GM19328 (cell line): ENCODE data around the gene SOBP.
"Not testable (repeated sequence)": the region's sequence is repeated elsewhere in the genome, so short reads cannot be mapped to it uniquely, and the experiment has no call there.

ENCODE experiments used
- ATAC-seq: cut with Tn5 transposase; IDR thresholded peaks from one replicate; pipeline ENCODE4 v1.9.1; 2021; ENCODE audit warnings: mild to moderate bottlenecking, moderate library complexity; ENCODE audit not compliant: unreplicated experiment

SOBP gene

DNA sequence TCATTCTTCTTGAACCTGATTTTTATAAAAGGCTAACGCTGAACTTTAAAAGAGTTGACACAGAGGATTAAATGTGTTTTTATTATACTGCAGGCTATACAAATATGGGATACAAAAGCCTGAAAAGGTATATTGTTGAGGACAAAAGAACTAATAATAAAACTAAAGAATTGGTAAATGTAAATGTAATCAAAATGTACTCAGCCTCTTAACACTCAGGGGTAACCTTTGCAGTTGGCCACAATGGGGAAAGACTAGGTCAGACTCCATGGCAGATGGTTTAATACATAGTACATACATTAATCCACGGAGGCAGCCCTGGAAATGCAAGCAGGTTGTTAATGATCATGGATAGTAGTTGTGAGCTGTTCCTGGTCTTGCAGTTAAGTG is 57.5 kb downstream of the SOBP start:
- no peak for ATAC-seq

DNA sequence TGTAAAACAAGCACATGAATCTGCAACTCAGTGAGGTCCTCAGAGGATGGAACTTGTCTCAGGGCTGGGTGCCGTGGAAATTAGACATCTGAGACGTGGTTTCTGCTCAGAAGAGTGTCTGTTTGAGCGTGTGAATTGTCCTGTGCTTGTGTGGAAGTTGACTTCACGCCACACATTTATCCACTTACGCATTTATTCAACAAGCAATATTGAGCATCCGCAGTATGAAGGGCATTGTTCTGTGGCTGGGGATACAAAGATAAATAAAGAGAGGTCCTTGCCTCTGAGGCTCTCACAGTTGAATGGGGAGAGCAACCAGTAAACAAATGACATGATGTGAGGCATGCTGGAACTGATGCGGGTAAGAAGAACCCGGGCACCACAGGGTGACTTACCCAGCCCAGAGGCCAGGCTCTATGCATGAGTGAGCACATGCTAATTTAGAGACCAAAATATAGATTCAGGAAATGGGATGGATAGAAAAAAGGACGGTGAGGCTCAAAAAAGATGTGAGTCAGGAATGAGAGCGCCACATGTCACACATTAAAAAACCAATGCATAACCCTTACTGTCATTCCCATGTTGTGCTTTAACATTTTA is 60.4 kb downstream of the SOBP start:
- ATAC-seq = no peak

DNA sequence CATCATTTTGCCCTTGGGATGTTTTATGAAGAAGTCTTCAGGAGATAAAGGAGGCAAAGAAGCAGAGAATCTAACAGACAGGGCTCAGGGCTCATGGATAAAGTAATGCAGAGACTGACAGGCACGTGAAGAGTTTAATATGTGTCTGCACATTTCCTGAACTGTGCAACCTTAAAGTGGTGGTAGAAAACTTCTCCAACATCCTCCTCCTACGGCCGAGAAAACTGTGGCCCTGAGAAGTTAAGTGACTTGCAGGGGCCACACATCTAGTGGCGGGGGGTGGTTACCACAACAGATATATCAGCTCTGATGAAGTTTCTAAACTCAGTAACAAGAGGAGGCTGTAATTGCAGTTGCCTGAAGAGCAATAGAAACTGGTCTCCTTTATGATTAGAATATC is 61.0 kb downstream of the SOBP start:
- no peak for ATAC-seq

DNA sequence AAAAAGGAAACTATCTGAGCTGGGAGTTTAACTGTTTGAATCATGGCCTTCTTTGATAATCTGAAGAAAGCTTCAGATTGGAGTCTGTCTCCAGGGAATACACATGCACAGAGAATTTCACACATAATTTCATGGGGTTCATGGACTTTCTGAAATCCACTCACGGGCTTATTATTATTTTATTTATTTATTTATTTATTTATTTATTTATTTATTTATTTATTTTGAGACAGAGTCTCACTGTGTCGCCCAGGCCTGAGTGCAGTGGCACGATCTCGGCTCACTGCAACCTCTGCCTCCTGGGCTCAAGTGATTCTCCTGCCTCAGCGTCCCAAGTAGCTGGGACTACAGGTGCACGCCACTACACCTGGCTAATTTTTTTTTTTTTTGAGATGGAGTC is 63.2 kb downstream of the SOBP start:
- not testable (repeated sequence) for ATAC-seq

DNA sequence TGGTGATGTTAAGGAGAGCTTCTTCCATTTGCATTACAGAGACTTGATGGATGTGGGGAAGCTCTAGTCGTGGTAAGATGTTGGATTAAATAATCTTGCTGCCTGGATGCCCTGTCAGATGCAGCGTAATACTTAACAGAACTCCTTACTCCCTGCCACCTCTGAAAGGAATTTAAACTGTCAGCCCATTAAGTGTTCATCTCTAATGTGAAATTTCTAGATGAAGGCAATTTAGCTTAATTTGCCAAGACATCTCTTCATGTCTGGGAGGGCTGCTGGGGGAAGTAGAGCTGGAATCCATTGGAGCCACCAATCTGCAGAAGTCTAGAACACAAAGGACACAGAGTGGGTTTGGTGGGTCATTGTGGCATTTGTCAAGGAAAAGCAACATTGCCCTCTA is 64.4 kb downstream of the SOBP start:
- ATAC-seq = no peak

DNA sequence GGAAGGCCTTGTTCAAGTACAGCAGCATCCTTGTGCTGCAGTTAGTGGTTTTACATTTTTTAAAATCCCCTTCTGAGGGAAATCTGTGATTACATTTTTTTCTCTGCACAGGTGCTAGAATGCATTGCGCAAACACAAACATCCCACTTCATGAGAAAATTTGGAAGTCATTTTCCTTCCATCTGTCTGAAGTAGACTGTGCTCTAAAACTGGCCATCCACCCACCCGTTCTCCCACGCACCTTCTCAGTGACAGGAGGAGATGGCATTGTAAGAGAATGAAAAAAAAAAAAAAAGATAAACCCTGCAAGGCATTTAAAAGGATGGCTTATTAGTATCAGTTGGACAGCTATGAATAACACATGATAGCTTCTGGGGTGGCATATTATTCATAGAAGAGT is 65.0 kb downstream of the SOBP start:
- ATAC-seq = no peak

DNA sequence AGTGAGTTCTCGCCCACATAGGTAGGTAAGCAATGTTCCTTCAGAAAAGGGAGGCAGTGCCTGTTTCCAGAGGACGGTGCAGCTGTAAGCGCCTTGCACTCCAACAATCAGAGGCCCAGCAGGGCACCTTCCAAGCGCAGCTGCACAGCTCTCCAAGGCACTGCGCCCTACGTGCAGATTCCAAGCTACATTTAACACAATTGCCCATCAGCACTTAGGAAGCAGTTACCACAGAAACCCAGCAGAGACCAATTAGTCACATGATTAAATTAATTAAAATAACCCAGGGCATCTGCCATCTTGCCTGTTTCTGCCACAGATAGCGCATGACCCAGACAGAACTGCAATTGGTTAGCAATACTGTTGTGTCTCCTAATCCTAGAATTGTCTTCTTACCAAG is 65.5 kb downstream of the SOBP start:
- ATAC-seq = no peak

DNA sequence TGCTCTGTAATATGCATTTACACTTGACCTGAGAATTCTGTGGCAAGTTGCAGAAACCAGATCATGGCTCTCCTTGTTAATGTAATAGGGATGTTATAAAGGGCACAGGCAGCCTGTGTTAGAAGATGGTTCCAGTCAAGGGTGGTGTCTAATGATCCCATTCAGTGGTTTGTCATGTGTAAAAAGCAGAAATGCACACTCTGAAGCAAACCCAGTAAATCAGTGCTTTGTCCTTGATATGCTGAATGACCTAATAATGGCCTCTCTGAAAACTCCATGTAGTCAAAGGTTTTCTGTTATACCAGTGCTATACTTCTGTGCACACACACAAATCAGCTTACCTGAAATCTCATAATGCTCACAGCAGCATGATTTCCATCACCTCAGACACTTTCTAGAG is 66.2 kb downstream of the SOBP start:
- no peak for ATAC-seq

DNA sequence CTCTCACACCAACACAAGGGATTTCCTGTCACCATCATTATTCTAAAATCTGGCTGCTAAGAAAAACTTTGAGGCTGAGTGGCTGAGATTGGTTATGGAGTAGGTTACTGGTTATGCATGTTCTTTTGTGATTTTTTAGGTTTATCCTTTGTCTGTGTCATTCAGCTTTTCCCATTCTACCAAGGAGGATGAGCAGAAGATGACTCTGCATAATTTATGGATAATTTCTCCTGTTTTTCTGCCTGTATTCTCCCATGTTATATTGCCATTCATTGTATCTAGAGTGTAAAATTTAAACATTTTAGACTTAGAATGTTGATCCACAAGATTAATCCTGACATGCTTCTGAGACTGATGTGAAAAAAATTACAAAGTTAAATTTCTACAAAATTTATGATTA is 67.8 kb downstream of the SOBP start:
- no peak for ATAC-seq

DNA sequence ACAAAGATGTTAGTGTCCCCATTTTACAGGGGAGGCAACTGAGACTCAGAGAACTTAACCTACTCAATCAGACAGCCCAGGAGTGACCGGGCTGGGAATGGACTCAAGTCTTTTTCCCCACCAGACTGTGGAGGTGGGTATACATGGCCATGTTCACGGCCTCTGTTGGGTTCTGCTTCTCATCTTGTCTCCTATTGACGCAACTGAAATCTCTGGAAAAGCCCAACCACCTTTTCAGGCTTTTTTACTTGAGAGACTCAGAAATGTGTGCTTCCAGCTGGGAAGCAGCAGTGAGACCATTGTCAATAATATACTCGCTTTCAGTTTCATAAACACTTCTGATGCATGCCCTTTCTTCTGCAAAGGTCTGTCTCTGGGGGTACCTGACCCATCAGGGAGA is 70.7 kb downstream of the SOBP start:
- no peak for ATAC-seq

DNA sequence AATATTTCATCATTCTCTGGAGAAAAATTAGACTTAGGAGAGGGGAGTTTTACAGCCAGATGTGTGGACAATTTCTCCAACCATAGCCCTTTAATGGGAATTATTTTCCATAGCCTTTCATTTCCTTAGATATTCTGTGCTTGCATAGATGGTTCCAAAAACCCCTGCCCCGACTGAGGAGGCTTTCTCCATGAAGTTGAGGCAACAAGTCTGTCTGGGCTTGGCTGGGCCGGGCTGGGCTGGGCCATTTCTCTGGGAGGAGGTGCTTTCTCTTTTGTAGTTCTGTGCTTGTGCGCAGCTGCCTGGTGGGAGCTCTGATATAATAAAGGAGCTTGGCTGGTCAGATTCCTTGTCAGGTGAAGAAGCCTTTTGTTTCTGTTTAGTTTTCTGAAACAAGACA is 71.4 kb downstream of the SOBP start:
- no peak for ATAC-seq

DNA sequence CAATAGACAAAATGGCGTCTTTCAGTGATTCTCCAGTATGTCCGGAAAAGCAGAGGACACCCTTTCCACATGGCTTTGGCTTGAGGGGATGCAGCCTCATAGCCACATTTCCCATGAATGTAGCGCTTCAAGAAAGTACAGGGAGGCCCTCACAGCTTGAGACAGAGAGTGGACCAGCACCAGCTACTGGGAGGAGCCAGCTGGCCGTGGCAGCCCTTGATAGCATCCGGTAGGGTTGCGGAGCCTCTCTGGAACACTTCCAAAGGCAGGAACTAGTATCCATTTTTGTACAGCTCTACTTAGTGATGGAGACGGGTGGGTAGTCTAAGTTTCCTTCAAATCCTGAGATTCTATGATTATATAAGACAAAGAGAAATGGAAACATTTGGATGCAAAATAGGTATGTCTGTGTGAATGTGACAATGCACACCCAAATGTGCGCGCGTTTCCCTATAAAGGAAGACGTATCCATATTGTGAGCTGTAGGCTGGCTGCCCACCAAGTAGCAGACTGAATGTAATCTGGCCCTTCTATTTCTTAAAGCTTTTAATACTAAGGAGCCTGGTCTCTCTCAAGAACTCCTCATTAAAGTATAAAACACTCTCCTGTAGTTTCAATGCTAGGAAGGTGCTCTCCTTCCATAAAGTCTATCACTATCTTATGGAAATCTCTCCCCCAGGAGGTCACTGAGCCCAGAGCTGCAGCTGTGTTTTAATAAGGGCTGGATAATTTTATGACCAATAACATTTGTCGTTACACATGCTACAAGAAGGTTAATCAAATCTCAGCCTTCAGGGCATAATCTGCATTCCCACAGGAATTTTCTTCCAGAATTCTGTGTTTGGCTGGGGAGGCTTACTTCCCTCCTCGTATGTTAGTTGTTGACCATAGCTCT is 74.0 kb downstream of the SOBP start:
- ATAC-seq = no peak

DNA sequence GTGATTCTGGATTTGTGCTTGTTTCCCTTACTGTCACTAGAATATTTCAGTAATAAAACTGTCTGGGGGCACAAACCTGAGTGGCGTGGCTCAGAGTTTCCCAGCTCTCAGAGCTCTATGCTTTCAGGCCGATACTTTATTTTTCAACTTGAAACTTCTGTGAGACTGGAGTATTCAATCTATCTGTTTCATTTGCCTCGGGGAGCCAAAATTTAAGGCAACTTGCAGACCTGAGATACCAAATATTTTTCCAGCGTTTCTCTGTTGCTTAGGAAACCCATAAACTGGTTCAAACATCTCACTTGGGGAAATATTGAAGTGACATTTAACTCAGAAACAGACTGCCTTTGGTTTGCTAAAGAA is 74.7 kb downstream of the SOBP start:
- no peak for ATAC-seq

DNA sequence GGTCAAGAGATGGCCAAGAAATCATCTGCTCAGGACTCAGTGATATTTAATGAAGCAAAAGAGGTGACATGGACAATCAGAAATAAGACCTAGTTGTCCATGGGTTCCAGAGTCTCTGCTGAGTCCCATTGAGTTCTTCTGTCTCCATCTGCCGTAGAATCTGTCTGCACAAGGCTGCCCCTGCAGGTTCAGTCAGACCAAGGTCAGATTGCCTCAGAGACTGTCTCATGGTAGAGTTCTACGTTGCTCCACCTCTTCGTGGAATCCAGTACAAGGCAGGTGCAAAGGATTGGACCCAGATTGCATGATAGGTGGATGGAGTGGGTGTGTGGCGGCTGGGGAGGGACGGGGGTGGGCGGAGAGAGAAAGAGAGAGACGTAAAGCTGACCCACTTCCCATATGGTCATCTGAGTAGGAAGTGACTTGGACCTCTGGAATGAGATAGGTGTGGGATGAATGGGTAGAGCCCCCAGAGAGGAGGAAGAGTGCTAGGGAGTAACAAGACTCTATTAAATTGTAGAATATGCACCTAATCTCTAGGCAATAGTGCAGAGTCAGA is 75.3 kb downstream of the SOBP start:
- ATAC-seq = no peak

DNA sequence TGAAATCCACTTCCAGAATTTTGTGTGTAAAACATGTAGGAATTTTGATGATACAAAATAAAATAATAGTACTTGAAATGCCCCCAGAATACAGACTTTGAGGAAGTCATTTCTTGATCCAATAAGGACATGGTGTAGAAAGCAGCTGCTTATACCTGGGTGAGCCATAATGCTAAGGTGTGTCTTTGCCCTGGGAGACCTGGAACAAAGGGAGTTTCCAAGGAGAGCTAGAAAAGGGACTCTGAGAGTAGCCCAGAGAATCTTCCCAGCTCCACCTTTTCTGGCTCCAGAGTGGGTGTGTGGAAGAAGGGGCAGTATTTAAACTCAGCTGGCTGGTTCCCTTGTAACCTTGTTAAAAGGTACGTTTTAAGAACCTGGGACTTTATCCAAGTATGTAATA is 77.7 kb downstream of the SOBP start:
- ATAC-seq = no peak

DNA sequence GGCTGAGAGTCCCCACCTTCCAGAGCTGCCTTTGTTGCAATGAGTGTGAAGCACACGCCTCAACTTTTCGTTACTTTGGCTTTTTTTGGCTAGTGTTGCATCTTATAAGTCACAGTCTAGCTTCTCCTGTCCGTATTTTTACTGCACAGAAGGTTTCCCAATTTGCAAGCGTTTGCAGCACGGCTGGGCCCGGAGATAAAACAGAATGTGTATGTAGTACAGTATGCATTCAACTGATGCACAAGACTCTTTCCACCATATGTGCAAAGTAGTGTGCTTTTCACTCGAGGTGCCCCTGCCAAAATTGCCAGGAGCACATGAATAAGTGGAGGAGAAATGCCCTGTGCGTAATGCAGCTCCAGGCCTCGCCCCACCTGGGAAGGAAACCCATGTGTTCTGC is 79.6 kb downstream of the SOBP start:
- ATAC-seq = no peak

DNA sequence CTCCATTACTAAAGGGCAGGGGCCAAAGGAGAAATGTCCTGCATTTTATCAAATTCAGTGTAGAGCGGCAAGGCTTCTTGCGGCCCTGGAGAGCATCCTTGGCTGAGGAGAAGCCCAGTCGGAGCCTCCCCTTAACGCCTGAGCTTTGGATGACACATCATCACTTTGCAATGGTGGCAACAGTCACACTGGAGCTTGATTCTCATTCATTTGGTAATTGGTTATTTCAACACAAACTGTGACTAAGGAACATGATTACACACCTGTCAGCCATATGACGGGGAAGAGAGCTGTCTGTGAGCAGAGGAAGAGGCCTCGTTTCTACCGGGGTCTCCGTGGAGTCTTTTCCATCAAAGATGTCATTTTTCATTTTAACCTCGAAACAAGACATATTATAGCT is 81.4 kb downstream of the SOBP start:
- ATAC-seq = no peak

DNA sequence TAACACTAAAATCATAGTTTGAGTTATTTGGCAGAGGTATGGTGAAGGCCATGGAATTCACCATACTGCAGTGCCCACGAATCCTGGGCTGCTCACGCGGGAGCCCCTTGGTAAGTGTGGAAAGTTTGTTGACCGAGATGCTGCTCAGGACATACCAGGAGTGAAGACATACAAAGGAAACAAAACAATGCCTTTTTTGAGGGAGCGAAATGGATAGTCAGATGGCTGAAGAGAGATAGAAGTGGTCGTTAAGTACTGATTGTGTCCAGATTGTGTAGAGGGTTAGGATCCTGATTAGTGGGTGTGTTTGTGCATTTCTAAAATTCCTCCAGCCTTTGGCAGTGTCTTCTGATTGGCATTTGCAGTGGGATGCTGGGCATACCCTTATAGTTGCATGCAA is 83.0 kb downstream of the SOBP start:
- ATAC-seq = no peak

DNA sequence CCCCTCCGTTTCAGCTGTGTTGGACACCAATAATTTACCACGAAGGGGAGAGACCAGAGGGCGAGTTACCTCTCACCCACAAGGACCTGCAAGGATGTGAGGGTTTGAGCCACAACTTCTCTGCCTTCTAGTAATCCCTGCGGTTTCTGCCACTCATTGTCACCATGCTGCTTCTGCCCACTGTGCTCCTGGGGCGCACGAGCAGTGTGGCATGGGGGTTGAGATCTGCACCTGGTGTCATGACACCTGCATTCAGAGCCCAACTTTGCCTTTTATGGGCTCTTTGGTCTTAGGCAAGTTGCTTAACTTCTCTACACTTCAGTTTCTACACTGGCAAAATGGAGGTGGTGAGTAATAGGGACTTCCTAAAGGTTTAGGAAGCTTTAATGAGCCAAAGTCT is 84.9 kb downstream of the SOBP start:
- ATAC-seq = no peak

DNA sequence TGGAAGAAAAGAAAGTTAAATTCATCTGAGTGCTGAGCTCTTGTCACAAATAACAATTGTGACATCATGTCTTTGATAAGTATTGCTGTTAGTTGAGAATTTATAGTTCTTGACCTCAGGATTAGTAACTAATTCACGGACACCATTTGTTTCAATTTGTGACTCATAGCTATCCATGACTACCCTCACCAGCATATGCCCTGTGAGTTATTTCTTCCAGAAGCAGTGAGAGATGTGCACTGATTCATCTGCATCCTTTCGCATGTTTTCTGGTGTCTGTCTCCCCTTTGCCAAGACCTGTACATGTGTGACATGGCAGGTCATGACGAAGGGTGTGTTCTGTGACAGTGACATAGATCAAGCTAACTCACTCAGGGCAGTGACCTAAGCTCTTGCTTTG is 86.9 kb downstream of the SOBP start:
- no peak for ATAC-seq

DNA sequence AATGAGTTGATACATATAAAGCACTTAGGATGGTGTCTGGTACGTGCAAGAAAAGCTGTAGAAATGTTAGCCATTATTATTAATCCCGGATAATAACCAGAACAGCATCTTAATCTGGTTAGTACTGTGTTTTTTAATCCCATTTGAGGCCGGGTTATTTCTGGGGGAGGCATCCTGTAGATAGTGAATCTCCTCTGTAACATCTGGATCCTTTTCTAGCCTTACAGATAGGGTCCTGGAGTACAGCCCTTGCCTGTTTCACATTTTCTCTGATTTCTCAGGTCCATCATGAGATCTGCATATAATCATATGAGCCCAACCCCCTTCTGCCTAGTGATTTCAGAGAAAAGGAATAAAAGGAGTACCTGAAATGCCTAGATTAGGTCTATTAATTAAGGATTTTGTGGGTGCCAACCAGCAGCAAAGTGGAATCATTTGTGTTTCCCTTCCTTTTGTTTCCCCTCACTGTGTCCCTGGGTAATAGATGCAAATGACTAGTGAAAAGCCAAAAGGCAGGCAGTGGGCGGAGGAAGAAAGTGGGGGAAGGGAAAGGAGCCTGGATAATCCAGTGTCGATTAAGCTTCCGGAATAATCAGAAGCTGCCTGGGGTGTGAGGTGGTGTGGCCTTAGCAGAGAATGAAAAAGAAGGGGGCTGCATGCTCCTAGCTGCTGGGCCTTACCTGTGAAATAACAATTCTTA is 88.9 kb downstream of the SOBP start:
- no peak for ATAC-seq
